HCT116 (cell line): Measurements from ENCODE around the gene KRT7.

Experiments used
- ELF1 ChIP-seq: IDR thresholded peaks from 2 replicates; pipeline ENCODE4 v1.6.1; 2012; ENCODE audit warnings: low read depth, borderline replicate concordance
- EZH2 ChIP-seq: fragments of 200-600 bp; sonication (generic); IDR thresholded peaks from 2 replicates; pipeline ENCODE4 v1.6.1; 2017; ENCODE audit warnings: antibody characterized with exemption, mixed run types
- FOSL1 ChIP-seq: IDR thresholded peaks from 2 replicates; pipeline ENCODE4 v1.6.1; 2012; ENCODE audit warnings: low read depth
- POLR2A ChIP-seq: IDR thresholded peaks from 2 replicates; pipeline ENCODE4 v1.7.0; 2011; ENCODE audit warnings: borderline replicate concordance; ENCODE audit not compliant: insufficient read depth, insufficient read length; ENCODE audit errors: extremely low read depth
- POLR2AphosphoS5 ChIP-seq: IDR thresholded peaks from 2 replicates; pipeline ENCODE4 v1.6.1; 2011; ENCODE audit warnings: mild to moderate bottlenecking, low read depth, low read length, moderate library complexity
- SIN3A ChIP-seq: IDR thresholded peaks from 2 replicates; pipeline ENCODE4 v1.6.1; 2012; ENCODE audit warnings: low read depth
- SP1 ChIP-seq: IDR thresholded peaks from 2 replicates; pipeline ENCODE4 v1.6.1; 2012; ENCODE audit warnings: low read depth
- TF ChIP-seq, protein P1 (sequence below), 3 experiments: fragments of 200-600 bp in 1 of 3; sonication (generic) in 1 of 3; IDR thresholded peaks in 2 of 3; conservative IDR thresholded peaks in 1 of 3; 2 replicates each; pipeline ENCODE4 v1.5.1; 2012 to 2017; ENCODE audit warnings: low read depth in 2 of 3, low read length in 2 of 3, antibody characterized with exemption in 1 of 3, borderline replicate concordance in 1 of 3, control low read depth in 1 of 3, mild to moderate bottlenecking in 1 of 3, mixed read lengths in 1 of 3, mixed run types in 1 of 3, moderate library complexity in 1 of 3; ENCODE audit not compliant: insufficient read depth in 1 of 3
- TF ChIP-seq, protein P2 (sequence below): IDR thresholded peaks from 2 replicates; pipeline ENCODE4 v1.6.1; 2011; ENCODE audit warnings: mild to moderate bottlenecking, low read length, moderate library complexity; ENCODE audit not compliant: insufficient replicate concordance; ENCODE audit errors: extremely low read depth
- TF ChIP-seq, protein P3 (sequence below): IDR thresholded peaks from 2 replicates; pipeline ENCODE4 v1.6.1; 2012; ENCODE audit warnings: low read depth

DNA sequence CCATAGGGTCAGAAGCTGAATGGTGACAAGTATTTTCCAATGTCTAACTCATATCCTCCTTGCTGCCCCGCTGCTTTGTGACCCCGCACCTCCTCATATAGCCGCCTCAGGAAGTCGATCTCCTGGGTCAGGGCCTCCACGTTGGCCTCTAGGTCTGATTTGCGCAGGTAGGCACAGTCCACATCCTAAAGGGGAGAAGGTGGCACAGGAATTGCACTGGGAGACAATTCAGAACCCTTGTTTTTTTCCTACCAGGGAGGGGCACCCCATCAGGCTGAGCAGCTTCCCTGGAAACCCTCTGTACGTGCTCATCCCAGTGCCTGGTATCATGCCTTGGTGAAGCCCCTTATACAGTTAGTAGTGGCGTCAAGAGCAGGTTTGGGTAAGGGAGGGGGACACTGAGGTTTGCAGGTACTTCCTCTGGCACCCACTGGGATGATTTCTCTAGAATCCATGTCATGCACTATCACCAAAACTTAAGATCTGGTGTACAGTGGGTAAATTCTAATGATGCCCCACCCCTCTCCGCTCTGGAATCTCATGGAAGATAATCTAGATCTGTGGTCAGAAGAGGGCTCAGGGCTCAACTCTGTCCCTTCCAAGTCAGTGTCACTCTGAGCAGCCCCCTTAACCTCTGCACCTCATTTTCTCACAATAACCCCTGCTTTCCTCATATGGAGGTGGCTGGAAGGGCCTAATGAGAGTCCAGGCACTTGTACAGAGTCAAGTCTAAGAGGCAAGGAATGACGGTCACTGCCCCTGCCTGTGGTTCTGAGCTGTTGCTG lies 21.3 kb downstream of the KRT7 start:
- TF ChIP-seq, protein P1, sequence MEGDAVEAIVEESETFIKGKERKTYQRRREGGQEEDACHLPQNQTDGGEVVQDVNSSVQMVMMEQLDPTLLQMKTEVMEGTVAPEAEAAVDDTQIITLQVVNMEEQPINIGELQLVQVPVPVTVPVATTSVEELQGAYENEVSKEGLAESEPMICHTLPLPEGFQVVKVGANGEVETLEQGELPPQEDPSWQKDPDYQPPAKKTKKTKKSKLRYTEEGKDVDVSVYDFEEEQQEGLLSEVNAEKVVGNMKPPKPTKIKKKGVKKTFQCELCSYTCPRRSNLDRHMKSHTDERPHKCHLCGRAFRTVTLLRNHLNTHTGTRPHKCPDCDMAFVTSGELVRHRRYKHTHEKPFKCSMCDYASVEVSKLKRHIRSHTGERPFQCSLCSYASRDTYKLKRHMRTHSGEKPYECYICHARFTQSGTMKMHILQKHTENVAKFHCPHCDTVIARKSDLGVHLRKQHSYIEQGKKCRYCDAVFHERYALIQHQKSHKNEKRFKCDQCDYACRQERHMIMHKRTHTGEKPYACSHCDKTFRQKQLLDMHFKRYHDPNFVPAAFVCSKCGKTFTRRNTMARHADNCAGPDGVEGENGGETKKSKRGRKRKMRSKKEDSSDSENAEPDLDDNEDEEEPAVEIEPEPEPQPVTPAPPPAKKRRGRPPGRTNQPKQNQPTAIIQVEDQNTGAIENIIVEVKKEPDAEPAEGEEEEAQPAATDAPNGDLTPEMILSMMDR (IDR thresholded peaks at IDR 0.05 in 2 of 3, conservative IDR thresholded peaks at IDR 0.05 in 1 of 3; ENCODE audit: borderline replicate concordance in 1 of 3, insufficient read depth in 1 of 3, low read depth in 2 of 3, low read length in 2 of 3): no peak
- TF ChIP-seq POLR2A (no peak), SIN3A (no peak), POLR2AphosphoS5 (no peak), FOSL1 (no peak), EZH2 (no peak), ELF1 (no peak), SP1 (no peak)
- TF ChIP-seq, protein P2, sequence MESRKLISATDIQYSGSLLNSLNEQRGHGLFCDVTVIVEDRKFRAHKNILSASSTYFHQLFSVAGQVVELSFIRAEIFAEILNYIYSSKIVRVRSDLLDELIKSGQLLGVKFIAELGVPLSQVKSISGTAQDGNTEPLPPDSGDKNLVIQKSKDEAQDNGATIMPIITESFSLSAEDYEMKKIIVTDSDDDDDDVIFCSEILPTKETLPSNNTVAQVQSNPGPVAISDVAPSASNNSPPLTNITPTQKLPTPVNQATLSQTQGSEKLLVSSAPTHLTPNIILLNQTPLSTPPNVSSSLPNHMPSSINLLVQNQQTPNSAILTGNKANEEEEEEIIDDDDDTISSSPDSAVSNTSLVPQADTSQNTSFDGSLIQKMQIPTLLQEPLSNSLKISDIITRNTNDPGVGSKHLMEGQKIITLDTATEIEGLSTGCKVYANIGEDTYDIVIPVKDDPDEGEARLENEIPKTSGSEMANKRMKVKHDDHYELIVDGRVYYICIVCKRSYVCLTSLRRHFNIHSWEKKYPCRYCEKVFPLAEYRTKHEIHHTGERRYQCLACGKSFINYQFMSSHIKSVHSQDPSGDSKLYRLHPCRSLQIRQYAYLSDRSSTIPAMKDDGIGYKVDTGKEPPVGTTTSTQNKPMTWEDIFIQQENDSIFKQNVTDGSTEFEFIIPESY: no peak
- TF ChIP-seq, protein P3, sequence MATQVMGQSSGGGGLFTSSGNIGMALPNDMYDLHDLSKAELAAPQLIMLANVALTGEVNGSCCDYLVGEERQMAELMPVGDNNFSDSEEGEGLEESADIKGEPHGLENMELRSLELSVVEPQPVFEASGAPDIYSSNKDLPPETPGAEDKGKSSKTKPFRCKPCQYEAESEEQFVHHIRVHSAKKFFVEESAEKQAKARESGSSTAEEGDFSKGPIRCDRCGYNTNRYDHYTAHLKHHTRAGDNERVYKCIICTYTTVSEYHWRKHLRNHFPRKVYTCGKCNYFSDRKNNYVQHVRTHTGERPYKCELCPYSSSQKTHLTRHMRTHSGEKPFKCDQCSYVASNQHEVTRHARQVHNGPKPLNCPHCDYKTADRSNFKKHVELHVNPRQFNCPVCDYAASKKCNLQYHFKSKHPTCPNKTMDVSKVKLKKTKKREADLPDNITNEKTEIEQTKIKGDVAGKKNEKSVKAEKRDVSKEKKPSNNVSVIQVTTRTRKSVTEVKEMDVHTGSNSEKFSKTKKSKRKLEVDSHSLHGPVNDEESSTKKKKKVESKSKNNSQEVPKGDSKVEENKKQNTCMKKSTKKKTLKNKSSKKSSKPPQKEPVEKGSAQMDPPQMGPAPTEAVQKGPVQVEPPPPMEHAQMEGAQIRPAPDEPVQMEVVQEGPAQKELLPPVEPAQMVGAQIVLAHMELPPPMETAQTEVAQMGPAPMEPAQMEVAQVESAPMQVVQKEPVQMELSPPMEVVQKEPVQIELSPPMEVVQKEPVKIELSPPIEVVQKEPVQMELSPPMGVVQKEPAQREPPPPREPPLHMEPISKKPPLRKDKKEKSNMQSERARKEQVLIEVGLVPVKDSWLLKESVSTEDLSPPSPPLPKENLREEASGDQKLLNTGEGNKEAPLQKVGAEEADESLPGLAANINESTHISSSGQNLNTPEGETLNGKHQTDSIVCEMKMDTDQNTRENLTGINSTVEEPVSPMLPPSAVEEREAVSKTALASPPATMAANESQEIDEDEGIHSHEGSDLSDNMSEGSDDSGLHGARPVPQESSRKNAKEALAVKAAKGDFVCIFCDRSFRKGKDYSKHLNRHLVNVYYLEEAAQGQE: no peak
